ENCODE measurements around the gene TSHZ2.

TSHZ2 gene

GRCh38 chr20:53302695-53303412 is 330.7 kb downstream of the TSHZ2 start:
- FAIRE-seq (no peak), DNase-seq (ENCODE audit: insufficient read length) (no peak)
- no peak for TF ChIP-seq TAF1 (IDR thresholded peaks at IDR 0.05; ENCODE audit: borderline replicate concordance, low read depth, low read length)
- TF ChIP-seq POLR2AphosphoS5 (IDR thresholded peaks at IDR 0.05; ENCODE audit: low read depth, low read length): no peak
- no peak for TF ChIP-seq POLR2A (IDR thresholded peaks at IDR 0.05; ENCODE audit: low read depth, low read length)

DNA sequence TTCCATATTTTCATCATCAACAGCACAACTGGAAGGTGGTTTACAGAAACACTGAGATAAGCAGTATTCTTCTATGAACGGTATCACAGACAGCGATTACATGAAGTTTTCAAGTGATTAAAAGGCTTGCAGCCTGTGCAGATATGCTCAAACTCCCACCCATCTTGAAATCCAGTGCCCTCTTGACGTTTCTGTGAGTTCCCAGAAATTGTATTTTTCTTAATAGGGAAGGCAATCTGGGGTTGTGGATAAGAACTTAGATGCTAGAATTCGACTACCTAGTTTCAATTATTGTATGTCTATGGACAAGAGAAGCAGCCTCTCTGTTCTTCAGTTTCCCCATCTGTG is 331.2 kb downstream of the TSHZ2 start:
- DNase-seq (ENCODE audit: insufficient read length) (no peak), FAIRE-seq (no peak)
- no peak for TF ChIP-seq POLR2A (IDR thresholded peaks at IDR 0.05; ENCODE audit: low read depth, low read length)
- no peak for TF ChIP-seq POLR2AphosphoS5 (IDR thresholded peaks at IDR 0.05; ENCODE audit: low read depth, low read length)
- TF ChIP-seq TAF1 (IDR thresholded peaks at IDR 0.05; ENCODE audit: borderline replicate concordance, low read depth, low read length): no peak

DNA sequence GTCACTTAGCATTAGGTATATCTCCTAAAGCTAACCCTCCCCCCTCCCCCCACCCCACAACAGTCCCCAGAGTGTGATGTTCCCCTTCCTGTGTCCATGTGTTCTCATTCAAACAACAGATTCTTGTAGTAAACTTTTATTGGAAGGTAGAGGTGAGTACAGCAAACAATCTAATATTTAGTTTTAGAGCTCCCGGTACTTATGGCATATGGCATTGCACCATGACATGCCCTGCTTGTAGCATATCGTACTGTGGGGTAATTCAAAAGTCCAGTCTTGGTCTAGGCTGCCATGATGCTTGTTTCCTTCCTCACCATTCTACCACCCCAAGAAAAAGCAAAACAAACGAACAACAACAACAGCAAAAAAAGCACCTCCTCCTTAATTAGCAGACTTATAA is 332.0 kb downstream of the TSHZ2 start:
- DNase-seq (ENCODE audit: insufficient read length): no peak
- FAIRE-seq: no peak

GRCh38 chr20:53306192-53306805 is 334.1 kb downstream of the TSHZ2 start:
- no peak for DNase-seq (ENCODE audit: insufficient read length)
- TF ChIP-seq POLR2AphosphoS5 (IDR thresholded peaks at IDR 0.05; ENCODE audit: low read depth, low read length): no peak
- no peak for TF ChIP-seq POLR2A (IDR thresholded peaks at IDR 0.05; ENCODE audit: low read depth, low read length)
- TF ChIP-seq TAF1 (IDR thresholded peaks at IDR 0.05; ENCODE audit: borderline replicate concordance, low read depth, low read length): no peak

More for the DNA sequence above, 332.0 kb downstream of the TSHZ2 start:
- TF ChIP-seq TAF1 (IDR thresholded peaks at IDR 0.05; ENCODE audit: borderline replicate concordance, low read depth, low read length) (no peak), POLR2A (IDR thresholded peaks at IDR 0.05; ENCODE audit: low read depth, low read length) (no peak), POLR2AphosphoS5 (IDR thresholded peaks at IDR 0.05; ENCODE audit: low read depth, low read length) (no peak)

DNA sequence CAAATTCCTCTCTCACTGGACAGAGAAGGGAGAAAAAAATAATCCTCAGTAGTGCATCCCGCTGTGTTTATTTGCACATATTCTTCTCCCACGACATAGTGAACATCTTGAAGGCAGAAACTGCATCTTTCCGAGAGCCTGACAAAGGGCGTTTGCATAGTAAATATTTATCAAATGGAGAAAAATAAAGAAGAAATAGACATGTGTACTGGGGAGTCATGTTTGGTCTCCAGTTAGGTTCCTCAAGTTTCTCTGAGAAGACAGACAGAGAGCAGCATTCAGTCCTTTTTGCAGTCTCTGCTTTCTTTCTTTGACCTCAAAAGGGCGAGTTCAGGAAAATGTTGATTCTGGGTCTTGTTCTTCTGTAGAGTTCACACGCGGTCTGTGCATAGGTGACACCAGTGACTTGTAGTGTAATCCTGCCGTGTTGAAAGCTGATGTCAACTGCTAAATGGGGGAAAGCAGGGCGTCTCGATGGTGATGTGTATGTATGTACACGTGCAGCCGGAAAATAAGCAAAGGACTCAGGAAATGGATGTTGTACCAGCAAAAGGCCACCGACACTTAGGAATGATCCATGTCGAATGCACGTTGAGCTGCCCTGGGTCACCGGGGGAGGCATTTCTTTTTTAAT is 335.9 kb downstream of the TSHZ2 start:
- DNase-seq (ENCODE audit: insufficient read length) (no peak), FAIRE-seq (no peak)

More at GRCh38 chr20:53306192-53306805, 334.1 kb downstream of the TSHZ2 start:
- FAIRE-seq: no peak

GRCh38 chr20:53309515-53309914 is 337.4 kb downstream of the TSHZ2 start:
- TF ChIP-seq POLR2AphosphoS5 (IDR thresholded peaks at IDR 0.05; ENCODE audit: low read depth, low read length) (no peak), POLR2A (IDR thresholded peaks at IDR 0.05; ENCODE audit: low read depth, low read length) (no peak)
- DNase-seq (ENCODE audit: insufficient read length) (no peak), FAIRE-seq (no peak)

More for the DNA sequence above, 335.9 kb downstream of the TSHZ2 start:
- no peak for TF ChIP-seq TAF1 (IDR thresholded peaks at IDR 0.05; ENCODE audit: borderline replicate concordance, low read depth, low read length)
- TF ChIP-seq POLR2A (IDR thresholded peaks at IDR 0.05; ENCODE audit: low read depth, low read length): no peak
- TF ChIP-seq POLR2AphosphoS5 (IDR thresholded peaks at IDR 0.05; ENCODE audit: low read depth, low read length): no peak

- no peak for FAIRE-seq
- TF ChIP-seq POLR2AphosphoS5 (IDR thresholded peaks at IDR 0.05; ENCODE audit: low read depth, low read length) (no peak), TAF1 (IDR thresholded peaks at IDR 0.05; ENCODE audit: borderline replicate concordance, low read depth, low read length) (no peak), POLR2A (IDR thresholded peaks at IDR 0.05; ENCODE audit: low read depth, low read length) (no peak)
These were observed 340.8 kb downstream of the TSHZ2 start for GRCh38 chr20:53312957-53313356.

DNA sequence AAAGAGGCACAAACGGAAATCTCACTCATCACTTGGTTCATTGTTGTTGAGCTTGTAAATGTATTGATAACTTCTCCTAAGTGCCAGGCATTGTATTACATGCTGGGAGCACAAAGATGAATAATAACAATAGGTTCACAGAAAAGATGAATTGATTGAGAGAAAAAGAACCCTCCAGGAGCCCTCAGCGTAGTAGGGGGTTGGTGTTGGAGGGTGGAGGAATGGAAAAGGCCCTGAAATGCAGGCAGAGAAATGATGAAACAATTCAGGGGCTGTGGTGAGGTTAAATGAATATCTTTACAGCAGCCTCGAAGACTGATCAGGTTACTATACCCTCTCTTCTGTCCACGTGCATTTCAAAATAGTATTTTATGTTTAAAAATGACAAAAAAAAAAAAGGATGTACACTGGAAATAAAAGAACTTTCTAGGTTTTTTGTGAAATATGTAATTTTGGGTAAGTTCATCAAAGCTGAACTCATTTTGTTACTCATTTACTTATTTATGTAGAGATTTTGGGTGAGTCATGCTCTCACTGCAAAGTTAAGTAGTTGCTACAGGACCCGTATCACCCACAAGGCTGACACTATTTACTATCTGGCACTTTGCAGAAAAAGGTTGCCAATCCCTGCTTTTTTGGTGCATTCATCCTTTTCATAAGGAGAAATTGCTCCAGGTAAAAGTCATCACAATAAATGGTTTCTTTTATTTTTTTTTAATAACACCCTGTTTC is 344.2 kb downstream of the TSHZ2 start:
- FAIRE-seq (no peak), DNase-seq (ENCODE audit: insufficient read length) (no peak)
- no peak for TF ChIP-seq POLR2A (IDR thresholded peaks at IDR 0.05; ENCODE audit: low read depth, low read length)
- no peak for TF ChIP-seq TAF1 (IDR thresholded peaks at IDR 0.05; ENCODE audit: borderline replicate concordance, low read depth, low read length)
- no peak for TF ChIP-seq POLR2AphosphoS5 (IDR thresholded peaks at IDR 0.05; ENCODE audit: low read depth, low read length)

More at GRCh38 chr20:53312957-53313356, 340.8 kb downstream of the TSHZ2 start:
- no peak for DNase-seq (ENCODE audit: insufficient read length)

DNA sequence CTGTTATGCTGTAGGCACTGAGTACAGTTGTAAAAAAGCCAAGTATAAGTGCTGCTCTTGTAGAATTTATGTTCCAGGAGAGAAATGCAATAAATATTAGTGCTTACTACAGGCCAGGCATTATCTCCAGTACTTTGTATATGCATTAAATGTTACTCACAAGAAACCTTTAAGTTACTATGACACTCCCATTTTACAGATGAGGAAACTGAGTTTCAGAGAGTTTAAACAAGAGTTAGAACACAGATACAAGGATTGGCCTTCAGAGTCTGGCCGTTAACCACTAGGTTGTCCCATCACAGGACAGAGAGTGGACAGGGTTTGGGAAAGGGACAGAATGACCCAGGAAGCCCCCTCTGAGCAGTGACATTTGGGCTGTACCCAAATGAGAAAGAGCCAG is 347.0 kb downstream of the TSHZ2 start:
- DNase-seq (ENCODE audit: insufficient read length) (no peak), FAIRE-seq (no peak)
- no peak for TF ChIP-seq TAF1 (IDR thresholded peaks at IDR 0.05; ENCODE audit: borderline replicate concordance, low read depth, low read length)
- TF ChIP-seq POLR2A (IDR thresholded peaks at IDR 0.05; ENCODE audit: low read depth, low read length): no peak
- TF ChIP-seq POLR2AphosphoS5 (IDR thresholded peaks at IDR 0.05; ENCODE audit: low read depth, low read length): no peak

DNA sequence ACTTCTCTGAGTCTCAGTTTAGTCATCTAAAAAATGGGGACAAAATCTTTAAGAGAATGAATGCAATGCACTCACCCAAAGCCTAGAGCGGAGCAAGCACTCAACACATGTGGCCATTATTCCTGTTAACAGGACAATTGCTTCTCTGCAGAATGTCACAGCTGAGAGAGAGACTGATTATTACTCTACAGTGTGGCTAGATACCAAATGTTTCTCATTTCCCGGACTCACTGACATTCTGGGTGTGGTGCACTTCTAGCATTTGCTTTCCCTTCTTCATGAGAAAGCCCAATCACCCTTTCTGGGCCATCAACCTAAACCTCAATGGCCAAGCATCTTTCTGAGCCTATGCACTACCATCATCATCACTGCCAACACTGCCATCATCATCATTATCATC is 347.6 kb downstream of the TSHZ2 start:
- TF ChIP-seq TAF1 (IDR thresholded peaks at IDR 0.05; ENCODE audit: borderline replicate concordance, low read depth, low read length) (no peak), POLR2A (IDR thresholded peaks at IDR 0.05; ENCODE audit: low read depth, low read length) (no peak)
- DNase-seq (ENCODE audit: insufficient read length): no peak
- FAIRE-seq: no peak

DNA sequence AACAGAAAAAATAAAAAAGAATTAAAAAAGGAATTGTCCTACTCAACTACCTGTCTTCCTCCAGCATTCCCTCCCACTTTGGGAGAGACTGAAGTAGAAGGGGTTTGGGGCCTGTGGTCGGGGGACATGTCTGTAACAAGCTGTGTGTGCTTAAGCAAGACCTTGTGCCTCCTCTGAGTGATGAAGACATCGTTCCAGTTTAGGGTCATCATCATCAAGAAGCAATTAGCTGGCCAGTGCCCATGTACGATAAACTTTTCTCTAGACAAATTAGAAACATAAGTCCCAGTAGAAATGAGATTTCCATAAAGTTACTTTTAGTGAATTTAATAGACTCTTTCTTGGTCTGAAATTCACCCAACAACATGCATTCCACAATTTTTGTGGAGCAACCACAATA is 348.5 kb downstream of the TSHZ2 start:
- DNase-seq (ENCODE audit: insufficient read length) (no peak), FAIRE-seq (no peak)
- TF ChIP-seq POLR2A (IDR thresholded peaks at IDR 0.05; ENCODE audit: low read depth, low read length): no peak
- no peak for TF ChIP-seq POLR2AphosphoS5 (IDR thresholded peaks at IDR 0.05; ENCODE audit: low read depth, low read length)
- TF ChIP-seq TAF1 (IDR thresholded peaks at IDR 0.05; ENCODE audit: borderline replicate concordance, low read depth, low read length): no peak

Data from GM12892 (cell line).